ENCODE results near the gene RHEB.

DNA sequence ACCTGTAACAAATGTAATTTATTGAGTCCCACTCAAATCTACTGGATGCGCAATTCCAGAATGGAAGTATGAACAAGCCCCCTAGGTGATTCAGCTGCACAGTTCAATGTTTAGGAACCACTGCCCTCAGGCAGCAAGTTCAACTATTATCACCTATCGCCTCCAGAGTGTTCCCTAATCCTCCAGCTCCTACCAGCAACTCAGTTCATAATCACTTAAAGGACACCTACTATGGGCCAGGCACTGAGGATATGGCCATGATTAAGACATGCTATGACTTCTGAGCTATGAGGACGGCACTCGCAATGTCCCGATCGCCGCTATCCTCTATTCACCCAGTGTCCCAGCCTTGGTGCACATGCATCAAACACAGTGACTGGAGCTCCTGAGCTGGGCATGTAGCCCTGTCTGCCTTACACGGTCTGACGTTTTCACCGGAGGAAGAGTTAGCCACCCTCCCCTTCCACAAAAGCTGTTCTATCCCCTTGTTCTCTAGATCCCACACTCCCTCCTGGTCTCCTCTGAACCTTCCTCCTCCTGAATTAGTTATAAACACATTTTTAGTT is 22.3 kb downstream of the RHEB start:
- TF ChIP-seq, protein P1, sequence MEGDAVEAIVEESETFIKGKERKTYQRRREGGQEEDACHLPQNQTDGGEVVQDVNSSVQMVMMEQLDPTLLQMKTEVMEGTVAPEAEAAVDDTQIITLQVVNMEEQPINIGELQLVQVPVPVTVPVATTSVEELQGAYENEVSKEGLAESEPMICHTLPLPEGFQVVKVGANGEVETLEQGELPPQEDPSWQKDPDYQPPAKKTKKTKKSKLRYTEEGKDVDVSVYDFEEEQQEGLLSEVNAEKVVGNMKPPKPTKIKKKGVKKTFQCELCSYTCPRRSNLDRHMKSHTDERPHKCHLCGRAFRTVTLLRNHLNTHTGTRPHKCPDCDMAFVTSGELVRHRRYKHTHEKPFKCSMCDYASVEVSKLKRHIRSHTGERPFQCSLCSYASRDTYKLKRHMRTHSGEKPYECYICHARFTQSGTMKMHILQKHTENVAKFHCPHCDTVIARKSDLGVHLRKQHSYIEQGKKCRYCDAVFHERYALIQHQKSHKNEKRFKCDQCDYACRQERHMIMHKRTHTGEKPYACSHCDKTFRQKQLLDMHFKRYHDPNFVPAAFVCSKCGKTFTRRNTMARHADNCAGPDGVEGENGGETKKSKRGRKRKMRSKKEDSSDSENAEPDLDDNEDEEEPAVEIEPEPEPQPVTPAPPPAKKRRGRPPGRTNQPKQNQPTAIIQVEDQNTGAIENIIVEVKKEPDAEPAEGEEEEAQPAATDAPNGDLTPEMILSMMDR (IDR thresholded peaks at IDR 0.05; ENCODE audit: low read depth, low read length) = no peak
- TF ChIP-seq EZH2phosphoT487 (IDR thresholded peaks at IDR 0.05; ENCODE audit: low read depth) = no peak
